NOMO-1 treated with dmso at 0.1 percent for 144 hours (cell line): Measurements from ENCODE around the gene FASTK.

ENCODE experiments used
- DNase-seq: peaks from one replicate; lab custom pipeline; 2025; ENCODE audit not compliant: unreplicated experiment; lab: John Stamatoyannopoulos, UW

FASTK gene, protein sequence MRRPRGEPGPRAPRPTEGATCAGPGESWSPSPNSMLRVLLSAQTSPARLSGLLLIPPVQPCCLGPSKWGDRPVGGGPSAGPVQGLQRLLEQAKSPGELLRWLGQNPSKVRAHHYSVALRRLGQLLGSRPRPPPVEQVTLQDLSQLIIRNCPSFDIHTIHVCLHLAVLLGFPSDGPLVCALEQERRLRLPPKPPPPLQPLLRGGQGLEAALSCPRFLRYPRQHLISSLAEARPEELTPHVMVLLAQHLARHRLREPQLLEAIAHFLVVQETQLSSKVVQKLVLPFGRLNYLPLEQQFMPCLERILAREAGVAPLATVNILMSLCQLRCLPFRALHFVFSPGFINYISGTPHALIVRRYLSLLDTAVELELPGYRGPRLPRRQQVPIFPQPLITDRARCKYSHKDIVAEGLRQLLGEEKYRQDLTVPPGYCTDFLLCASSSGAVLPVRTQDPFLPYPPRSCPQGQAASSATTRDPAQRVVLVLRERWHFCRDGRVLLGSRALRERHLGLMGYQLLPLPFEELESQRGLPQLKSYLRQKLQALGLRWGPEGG

GRCh38 chr7:151080522-151081169 lies at the start of gene FASTK:
TSS of gene FASTK (minus strand) at chr7:151080809. CDS start at chr7:151080766, 43 bp downstream.
- DNase-seq = peak; percentile 63

DNA sequence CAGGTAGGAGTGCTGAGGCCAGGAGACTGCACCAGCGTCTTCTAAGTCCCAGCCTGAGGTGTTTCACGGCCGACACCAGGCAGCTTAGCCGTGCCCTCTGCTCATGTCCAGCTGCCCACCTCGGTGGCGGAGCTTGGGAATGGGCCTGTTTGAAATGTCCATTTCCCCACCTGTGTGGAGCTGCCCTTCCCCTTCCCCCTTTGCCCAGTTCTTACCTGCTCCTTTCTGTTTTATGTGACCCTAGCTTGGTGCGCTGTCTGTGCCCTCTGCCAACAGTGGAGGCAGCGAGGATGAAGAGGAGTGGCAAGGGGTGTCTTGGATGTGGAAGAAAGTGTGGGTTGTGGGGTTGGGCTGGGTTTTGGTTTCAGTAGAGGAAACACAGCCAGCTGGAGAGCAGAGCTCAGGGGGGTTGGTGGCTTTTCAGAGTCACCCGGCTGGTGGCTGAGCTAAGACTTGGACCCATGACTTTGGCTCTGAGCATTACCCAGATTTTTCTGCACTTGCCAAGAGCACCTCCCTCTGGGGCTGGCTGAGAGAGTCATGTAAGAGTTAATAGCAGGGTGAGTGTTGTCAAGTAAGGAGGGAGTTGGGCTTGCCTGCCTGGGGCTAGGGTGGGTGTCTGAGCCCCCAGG lies 49.5 kb upstream of the FASTK start:
- no peak for DNase-seq

DNA sequence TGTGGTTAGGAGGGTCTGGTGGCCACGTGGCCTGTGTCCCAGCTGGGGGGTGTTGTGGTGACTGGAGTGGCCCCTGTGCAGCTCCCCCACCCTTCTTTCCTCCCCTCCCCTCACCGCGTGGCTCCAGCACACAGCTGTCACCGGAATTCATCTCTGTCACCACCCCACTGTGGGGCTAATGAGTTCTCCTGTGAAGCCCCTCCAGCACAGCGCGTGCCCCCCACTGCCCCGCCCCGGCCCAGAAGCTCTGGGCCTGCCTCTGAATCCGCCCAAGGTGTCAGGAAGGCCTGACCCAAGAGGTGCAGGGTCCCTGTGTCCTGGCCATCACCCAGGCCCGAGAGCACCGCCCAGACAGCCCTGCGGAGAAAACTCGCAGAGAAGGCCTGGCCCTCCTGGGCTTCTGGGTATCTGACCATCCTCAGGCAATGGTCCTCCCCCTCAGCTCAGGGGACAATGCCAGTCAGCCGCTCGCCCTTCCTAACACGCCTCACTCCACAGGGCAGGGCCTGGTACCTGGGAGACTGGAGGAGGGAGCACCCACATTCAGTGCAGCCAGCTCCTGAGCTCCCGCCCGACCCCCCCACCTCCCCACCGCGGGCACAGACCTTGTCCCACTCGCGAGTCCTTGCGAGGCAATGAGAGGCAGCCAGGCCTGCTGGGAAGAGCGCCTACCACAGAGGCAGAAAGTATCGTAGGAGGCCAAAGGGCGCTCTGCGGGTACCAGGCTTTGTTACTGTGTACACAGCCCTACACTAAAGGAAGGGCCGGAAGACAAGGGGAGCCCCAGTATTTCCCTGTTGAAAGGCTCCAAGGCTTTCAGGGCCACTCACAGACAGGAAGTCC lies 48.7 kb upstream of the FASTK start:
- no peak for DNase-seq

DNA sequence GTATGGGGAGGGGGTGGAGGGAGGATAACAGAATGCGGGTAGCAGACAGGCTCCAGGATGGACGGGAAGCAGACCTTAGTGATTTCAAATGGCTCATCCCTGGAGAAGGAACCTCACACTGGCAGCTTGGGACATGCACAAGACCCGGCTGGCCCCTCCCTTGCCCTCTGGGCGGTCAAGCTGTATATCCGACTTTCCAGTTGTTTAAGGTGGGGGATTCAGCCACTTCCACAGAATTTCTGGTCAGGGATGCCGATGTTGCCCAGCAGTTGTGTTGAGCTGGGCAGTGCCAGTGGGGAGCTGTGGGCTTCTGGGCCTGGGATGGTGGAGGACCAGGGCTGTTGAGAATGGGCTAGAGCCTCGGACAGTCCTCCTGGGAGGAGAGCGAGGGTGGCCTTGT lies 48.1 kb upstream of the FASTK start:
- no peak for DNase-seq

- DNase-seq = no peak
Measured at GRCh38 chr7:151128144-151128543, 47.5 kb upstream of the FASTK start.

DNA sequence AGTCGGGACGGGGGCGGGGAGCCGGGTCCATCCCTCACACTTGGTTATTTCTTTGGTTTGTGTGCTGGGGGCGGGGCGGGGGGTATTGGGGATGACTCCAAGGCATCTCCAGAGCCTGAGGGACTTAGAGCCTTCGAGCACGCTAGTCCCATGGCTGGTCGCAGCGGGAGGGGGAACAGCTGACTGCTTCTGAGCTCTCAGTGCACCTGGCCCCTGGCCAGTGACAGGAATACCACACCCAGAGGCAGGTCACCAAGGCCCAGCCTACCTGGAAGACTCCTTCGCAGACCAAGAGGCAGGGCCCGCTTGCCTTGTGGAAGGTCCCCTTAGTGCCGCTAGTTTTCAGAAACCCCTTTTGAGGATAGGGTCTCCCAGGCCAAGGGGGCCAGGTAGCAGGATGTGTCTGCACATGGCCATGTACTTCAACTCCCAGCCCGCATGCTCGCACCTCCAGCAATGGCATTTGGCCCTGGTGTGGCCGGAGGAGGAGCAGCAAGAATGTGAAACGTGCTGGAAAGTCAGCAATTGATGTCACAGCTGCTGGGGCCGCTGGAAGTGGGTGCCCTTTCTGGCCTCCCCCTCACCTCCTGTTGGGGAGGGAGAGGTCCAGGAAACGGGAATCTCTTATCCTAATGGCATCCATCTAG lies 46.0 kb upstream of the FASTK start:
- no peak for DNase-seq

DNA sequence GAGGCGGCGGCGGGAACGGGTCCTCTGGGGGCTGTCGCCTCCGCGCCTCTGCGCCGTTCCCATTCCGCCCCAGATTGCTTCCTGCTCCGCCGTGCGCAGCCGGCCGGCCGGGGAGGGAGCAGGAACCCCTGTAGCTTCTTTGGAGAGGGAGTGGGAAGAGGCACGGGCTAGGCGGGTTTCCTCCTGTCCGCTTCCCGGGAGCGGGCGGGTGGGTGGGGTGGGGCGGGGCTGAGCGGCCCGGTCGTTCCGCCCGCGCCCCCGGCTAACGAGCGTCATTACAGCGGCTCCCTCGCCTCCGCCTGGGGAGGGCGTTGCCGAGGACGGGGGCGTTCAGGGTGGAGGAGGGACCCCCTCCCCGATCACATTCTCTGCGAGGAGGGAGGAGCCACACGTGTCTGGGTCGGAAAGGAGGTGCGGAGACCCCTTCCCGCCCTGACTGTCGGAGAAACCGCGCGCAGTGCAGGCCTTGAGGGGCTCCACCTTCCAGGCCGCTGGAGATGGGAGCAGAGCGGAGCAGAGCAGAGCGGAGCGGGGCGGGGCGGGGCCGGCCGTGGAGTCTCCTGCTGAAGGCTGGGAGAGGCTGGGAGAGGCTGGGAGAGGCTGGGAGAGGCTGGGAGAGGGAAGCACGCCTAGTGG lies 45.4 kb upstream of the FASTK start:
- DNase-seq = no peak

DNA sequence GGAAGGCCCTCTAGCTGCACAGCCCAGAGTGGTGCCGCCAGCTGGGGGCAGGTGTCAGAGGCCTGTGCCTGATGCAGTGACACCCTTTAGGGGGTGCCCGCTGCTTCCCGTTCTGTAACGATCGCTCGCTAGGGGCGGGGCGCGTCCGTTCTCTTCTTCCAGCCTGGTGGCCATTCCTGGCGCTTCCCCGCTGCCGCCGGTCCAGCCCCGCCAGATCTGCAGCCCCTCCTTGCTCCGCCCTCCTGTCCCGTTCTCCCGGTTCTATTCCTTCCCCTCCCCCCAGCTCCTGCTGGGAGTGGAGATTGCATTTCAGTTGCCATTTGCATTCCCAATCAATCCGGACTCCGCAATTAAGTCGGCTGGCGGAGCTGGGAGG lies 44.8 kb upstream of the FASTK start:
- no peak for DNase-seq

DNA sequence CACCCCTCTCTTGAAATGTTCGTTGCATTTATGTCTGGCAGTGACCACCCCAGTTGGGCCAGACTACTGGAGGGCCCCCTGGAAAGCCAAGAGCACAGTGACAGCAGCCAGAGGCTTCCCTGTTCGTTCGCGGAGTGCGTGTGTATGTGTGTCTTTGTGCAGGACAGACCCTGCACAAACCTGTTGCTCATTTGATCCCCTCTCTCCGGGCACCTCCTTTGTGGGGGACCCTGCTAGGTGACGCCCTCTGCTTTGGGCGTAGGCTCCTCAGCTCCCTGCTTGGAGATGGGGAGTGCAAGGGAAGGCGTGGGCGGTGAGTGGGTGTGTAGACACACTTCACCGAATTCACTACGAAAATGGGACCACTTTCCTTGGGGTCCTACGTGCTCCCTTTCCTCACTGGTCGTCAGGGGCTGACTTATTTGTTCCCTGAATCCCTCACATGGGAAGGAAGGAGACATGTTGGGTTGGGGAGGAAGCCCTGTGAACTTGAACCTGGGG lies 44.3 kb upstream of the FASTK start:
- DNase-seq = no peak

DNA sequence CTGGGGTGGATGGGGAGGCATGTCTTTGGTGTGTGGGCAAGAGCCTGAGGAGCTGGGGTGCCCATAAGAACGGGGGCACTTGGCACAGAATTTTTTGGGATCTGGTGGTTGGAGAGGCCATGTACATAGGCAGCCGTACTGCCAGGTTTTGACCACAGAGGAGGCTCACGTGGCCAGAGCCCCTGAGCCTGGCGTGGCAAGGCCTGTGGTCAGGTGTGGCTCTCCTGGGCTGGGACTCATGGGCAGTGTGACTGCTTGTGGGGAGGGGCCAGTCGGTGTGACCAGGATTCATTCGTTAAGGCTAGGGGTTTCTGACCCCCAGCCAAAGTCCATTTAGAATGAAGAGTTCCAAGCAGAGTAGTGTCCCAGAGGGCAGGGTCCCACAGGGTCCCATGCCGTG lies 43.9 kb upstream of the FASTK start:
- DNase-seq = no peak

DNA sequence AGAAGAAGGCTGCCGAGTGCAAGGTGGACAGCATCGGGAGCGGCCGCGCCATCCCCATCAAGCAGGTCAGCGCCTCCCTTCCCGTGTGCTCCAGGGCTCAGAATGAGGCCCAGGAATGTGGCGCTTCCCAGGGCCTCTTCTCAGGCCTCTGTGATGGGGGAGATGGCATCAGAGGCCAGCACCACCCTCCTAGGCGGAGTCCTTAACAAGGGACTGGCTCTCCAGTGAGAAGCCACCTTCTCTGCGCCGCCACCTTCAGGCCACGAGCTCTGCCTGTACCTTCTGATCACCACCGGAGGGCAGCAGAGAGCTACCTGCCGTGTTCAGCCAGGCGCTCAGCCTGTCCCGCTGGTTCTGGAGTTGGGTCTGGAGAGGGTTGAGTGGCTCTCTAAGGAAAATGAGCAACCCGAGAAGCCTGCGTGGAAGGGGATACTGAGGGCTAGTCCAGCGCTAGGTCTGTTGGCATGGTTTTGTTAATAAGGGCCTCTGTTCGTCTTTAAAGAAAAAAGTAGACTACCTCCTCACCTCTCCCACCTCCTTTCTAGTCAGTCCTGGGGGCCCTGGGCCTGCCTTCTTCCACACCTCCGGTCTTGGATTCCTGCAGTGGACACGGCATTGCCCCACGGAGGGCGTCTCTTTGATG lies 43.3 kb upstream of the FASTK start:
- DNase-seq = peak; percentile 19

DNA sequence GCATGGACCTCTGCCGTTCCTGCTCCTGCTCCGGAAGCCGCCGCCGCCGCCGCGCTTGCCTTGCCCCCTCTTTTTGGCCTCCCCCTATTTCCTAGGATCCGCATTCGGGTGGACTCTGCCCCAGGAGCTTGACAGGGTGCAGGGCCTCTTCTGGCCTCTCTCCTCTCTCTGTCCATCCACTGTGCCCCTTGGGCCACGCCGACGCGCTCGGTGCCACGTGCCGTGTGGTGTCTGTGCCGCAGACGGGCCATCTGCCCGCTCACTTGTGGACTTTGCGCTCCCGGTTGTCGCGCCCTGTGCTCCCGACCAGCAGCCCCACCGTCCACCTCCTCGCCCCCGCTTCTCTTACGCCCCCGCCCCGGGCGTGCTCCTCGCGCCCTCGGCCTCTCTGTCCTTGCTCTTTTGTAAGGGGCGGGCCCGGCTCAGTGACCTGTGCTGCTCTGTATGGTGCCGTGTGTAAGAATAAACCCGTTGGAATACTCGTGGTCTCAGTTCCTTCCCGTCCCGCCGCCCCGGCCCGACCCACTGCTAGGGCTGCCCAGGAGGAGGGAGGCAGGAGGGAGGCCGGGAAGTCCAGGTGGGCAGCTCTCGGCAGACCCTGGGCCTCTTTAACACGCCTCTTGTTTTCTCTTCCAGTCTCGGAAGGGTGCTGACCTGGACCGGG lies 42.7 kb upstream of the FASTK start:
- no peak for DNase-seq

- no peak for DNase-seq
Measured at GRCh38 chr7:151122796-151123157, 42.2 kb upstream of the FASTK start.

- no peak for DNase-seq
Measured at GRCh38 chr7:151122276-151122675, 41.7 kb upstream of the FASTK start.

- DNase-seq = no peak
Measured at GRCh38 chr7:151121380-151122170, 41.0 kb upstream of the FASTK start.

- no peak for DNase-seq
Measured at GRCh38 chr7:151120896-151121295, 40.3 kb upstream of the FASTK start.

GRCh38 chr7:151119902-151120301 lies 39.3 kb upstream of the FASTK start:
- no peak for DNase-seq

DNA sequence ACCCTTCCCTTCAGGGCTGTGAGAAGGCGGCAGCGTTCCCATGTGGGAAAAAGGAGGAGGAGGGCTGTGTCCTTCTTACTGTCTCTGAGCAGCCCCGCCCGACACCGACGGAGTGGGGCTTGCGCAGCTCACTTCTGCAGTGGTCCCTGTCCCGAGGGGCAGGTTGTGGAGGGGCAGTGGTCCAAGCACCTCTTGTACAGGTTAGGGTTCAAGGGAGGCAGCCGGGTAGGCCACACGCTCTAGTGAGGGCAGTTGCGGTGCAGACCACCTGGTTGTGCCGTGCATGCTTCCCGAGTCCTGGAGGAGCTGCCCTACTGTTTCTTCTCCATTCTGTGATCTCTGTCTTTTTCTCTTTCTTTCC lies 38.4 kb upstream of the FASTK start:
- no peak for DNase-seq
